ENCODE results near the gene LILRB4. TPM values are rescaled to one million over a fixed set of nuclear protein-coding genes. Genes with fewer than 3 reads are reported as not detected.

The LILRB4 gene
- total RNA-seq, 1 donor from 2014 or later = not detected

DNA sequence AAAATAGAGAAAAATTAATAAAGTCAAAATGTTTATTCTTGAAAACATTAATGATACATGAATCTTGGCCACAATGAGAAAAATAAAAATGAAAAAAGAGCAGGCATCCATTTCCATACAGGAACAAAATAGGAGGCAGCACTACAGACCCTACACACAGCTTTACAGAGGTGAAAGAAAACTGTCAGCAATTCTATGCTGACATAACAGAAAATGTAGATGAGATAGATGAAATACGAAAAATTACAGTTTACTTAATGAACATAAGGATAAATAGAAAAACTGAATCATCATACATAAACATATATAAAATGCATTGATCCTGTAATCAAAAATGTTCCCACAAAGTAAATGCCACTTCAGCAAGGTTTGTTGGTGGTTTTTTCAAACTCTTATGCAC is 5.6 kb downstream of the LILRB4 start:
- H3K9me3 Mint-ChIP-seq = peaks cover 29% of the 10 kb centered on the region
- no peak for TF ChIP-seq EZH2phosphoT487 (IDR thresholded peaks at IDR 0.05)
- TF ChIP-seq EZH2 (IDR thresholded peaks at IDR 0.05) = no peak
- TF ChIP-seq CTCF (IDR thresholded peaks at IDR 0.05) = no peak
- no peak overlapping the region for H3K27ac Mint-ChIP-seq
- H2AFZ ChIP-seq (replicated peaks) = no peak overlapping the region
- no peak overlapping the region for H3K4me3 ChIP-seq
- no peak overlapping the region for H3K4me2 ChIP-seq
- peaks cover 2% of the 10 kb centered on the region for H3K9me3 ChIP-seq (ENCODE audit: low read depth)
- no peaks in the 10 kb centered on the region for H3K4me1 Mint-ChIP-seq
- H3K27ac ChIP-seq = no peak overlapping the region
- no peaks in the 10 kb centered on the region for H4K20me1 ChIP-seq (ENCODE audit: low read depth)
- no peaks in the 10 kb centered on the region for H3K36me3 ChIP-seq
- no peak for DNase-seq (ENCODE audit: low spot score)
- no peaks in the 10 kb centered on the region for H3K79me2 ChIP-seq (ENCODE audit: low read depth)
- H3F3A ChIP-seq (ENCODE audit: low read depth) = no peaks in the 10 kb centered on the region
- no peak overlapping the region for H3K9ac ChIP-seq
- no peaks in the 10 kb centered on the region for H3K27me3 ChIP-seq
- H3K27me3 Mint-ChIP-seq (ENCODE audit: insufficient read depth, low read depth) = peaks cover 2% of the 10 kb centered on the region
- H3K4me3 Mint-ChIP-seq = no peak overlapping the region
- no peaks in the 10 kb centered on the region for H3K36me3 Mint-ChIP-seq
- no peaks in the 10 kb centered on the region for H3K4me1 ChIP-seq

GRCh38 chr19:54670576-54671357 is 8.0 kb downstream of the LILRB4 start:
- H3K4me1 Mint-ChIP-seq = no peaks in the 10 kb centered on the region
- no peaks in the 10 kb centered on the region for H3K27me3 ChIP-seq
- no peaks in the 10 kb centered on the region for H3K4me1 ChIP-seq
- peaks cover under 1% of the 10 kb centered on the region for H3K27me3 Mint-ChIP-seq (ENCODE audit: insufficient read depth, low read depth)
- H3K4me3 Mint-ChIP-seq = no peak overlapping the region
- H3K27ac Mint-ChIP-seq = no peak overlapping the region
- no peaks in the 10 kb centered on the region for H4K20me1 ChIP-seq (ENCODE audit: low read depth)
- H3K36me3 Mint-ChIP-seq = no peaks in the 10 kb centered on the region
- H3K4me3 ChIP-seq = no peak overlapping the region
- H3K4me2 ChIP-seq = no peak overlapping the region
- TF ChIP-seq EZH2 (IDR thresholded peaks at IDR 0.05) = no peak
- TF ChIP-seq CTCF (IDR thresholded peaks at IDR 0.05) = no peak
- TF ChIP-seq EZH2phosphoT487 (IDR thresholded peaks at IDR 0.05) = no peak
- H3K36me3 ChIP-seq = no peaks in the 10 kb centered on the region
- no peak overlapping the region for H3K27ac ChIP-seq
- no peak for DNase-seq (ENCODE audit: low spot score)
- H2AFZ ChIP-seq (replicated peaks) = no peak overlapping the region
- H3K9me3 ChIP-seq (ENCODE audit: low read depth) = peaks cover 6% of the 10 kb centered on the region
- H3K9me3 Mint-ChIP-seq = peaks cover 22% of the 10 kb centered on the region
- no peak overlapping the region for H3K9ac ChIP-seq
- H3K79me2 ChIP-seq (ENCODE audit: low read depth) = no peaks in the 10 kb centered on the region
- no peaks in the 10 kb centered on the region for H3F3A ChIP-seq (ENCODE audit: low read depth)

- H4K20me1 ChIP-seq (ENCODE audit: low read depth) = no peaks in the 10 kb centered on the region
- H3F3A ChIP-seq (ENCODE audit: low read depth) = no peaks in the 10 kb centered on the region
- H3K79me2 ChIP-seq (ENCODE audit: low read depth) = no peaks in the 10 kb centered on the region
- no peaks in the 10 kb centered on the region for H3K36me3 ChIP-seq
- TF ChIP-seq EZH2 (IDR thresholded peaks at IDR 0.05) = no peak
- TF ChIP-seq EZH2phosphoT487 (IDR thresholded peaks at IDR 0.05) = no peak
- TF ChIP-seq CTCF (IDR thresholded peaks at IDR 0.05) = no peak
- no peak overlapping the region for H3K27ac Mint-ChIP-seq
- peaks cover 9% of the 10 kb centered on the region for H3K9me3 ChIP-seq (ENCODE audit: low read depth)
- no peaks in the 10 kb centered on the region for H3K4me1 ChIP-seq
- no peak overlapping the region for H3K4me2 ChIP-seq
- H3K4me3 Mint-ChIP-seq = no peak overlapping the region
- no peak overlapping the region for H3K27ac ChIP-seq
- no peak for DNase-seq (ENCODE audit: low spot score)
- peaks cover 10% of the 10 kb centered on the region for H3K9me3 Mint-ChIP-seq
- H3K27me3 Mint-ChIP-seq (ENCODE audit: insufficient read depth, low read depth) = no peaks in the 10 kb centered on the region
- no peak overlapping the region for H2AFZ ChIP-seq (replicated peaks)
- no peaks in the 10 kb centered on the region for H3K27me3 ChIP-seq
- H3K9ac ChIP-seq = no peak overlapping the region
- no peak overlapping the region for H3K4me3 ChIP-seq
- no peaks in the 10 kb centered on the region for H3K36me3 Mint-ChIP-seq
- H3K4me1 Mint-ChIP-seq = no peaks in the 10 kb centered on the region
Measured at GRCh38 chr19:54673222-54673621, 10.4 kb downstream of the LILRB4 start.
